GM13977 (cell line): Measurements from ENCODE around the gene NPPB.

Experiments used
- DNase-seq: peaks from one replicate; pipeline ENCODE4 v3.0.0; 2012; ENCODE audit warnings: low spot score
- in situ Hi-C: fragments of 300-500 bp; cut with MboI; formaldehyde crosslinking; loops from one replicate; pipeline ENCODE4 v1.12.0; 2022; ENCODE audit warnings: low sequenced_read_pairs, low pct_unique_long_range_greater_than_20kb, mixed read lengths, inconsistent platforms; ENCODE audit not compliant: unreplicated experiment
- TF ChIP-seq, protein P1 (sequence below): IDR thresholded peaks from 2 replicates; pipeline ENCODE4 v1.5.1; 2012; ENCODE audit warnings: mild to moderate bottlenecking, control low read depth; ENCODE audit not compliant: insufficient read depth; ENCODE audit errors: extremely low read depth, missing control alignments

The NPPB gene

GRCh38 chr1:11857164-11857851, 1.4 kb downstream of the NPPB start:
- no peak for DNase-seq
- TF ChIP-seq, protein P1, sequence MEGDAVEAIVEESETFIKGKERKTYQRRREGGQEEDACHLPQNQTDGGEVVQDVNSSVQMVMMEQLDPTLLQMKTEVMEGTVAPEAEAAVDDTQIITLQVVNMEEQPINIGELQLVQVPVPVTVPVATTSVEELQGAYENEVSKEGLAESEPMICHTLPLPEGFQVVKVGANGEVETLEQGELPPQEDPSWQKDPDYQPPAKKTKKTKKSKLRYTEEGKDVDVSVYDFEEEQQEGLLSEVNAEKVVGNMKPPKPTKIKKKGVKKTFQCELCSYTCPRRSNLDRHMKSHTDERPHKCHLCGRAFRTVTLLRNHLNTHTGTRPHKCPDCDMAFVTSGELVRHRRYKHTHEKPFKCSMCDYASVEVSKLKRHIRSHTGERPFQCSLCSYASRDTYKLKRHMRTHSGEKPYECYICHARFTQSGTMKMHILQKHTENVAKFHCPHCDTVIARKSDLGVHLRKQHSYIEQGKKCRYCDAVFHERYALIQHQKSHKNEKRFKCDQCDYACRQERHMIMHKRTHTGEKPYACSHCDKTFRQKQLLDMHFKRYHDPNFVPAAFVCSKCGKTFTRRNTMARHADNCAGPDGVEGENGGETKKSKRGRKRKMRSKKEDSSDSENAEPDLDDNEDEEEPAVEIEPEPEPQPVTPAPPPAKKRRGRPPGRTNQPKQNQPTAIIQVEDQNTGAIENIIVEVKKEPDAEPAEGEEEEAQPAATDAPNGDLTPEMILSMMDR, result no peak
- in situ Hi-C loops, result no loop called here

DNA sequence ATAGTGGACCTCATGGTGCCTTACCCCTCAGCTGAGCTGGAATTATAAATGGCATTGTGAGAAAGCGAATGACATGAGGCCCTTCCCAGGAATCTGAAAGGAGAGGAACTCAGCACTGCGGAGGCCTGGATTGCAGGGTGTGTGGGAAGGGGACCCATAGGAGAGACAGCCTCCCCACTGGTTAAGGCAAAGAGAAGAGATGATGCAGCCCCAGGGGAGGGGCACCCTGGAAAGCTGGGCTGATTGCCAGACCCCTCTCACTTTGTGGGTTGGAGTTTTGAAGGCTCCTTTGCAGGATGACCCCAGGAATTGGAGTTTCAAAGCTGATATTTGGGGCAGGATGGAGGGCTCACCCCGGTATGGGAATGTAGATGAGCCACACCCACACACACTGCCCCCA, 2.0 kb downstream of the NPPB start:
- in situ Hi-C loops, result no loop called here
- TF ChIP-seq, protein P1, result no peak
- no peak for DNase-seq

DNA sequence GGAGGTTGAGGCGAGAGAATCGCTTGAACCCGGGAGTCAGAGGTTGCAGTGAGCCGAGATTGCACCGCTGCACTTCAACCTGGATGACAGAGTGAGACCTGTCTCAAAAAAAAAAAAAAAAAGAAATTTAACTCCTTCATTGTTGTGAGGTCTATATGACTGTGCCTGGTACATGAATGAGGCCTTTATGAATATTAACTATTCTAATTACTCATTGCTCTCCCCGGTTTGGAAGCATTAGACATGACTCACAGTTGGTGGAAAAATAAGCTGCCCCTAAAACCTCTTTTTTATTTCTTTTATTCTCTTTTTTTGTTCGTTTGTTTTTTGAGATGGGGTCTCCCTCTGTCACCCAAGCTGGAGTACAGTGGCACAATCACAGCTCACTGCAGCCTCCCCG, 3.3 kb downstream of the NPPB start:
- no peak for DNase-seq
- TF ChIP-seq, protein P1, result no peak
- in situ Hi-C loops, result no loop called here

GRCh38 chr1:11854519-11854918, 4.2 kb downstream of the NPPB start:
- in situ Hi-C loops, result no loop called here
- TF ChIP-seq, protein P1, result no peak

GRCh38 chr1:11851180-11851579, 7.6 kb downstream of the NPPB start:
- TF ChIP-seq, protein P1, result no peak
- in situ Hi-C loops, result no loop called here
- DNase-seq, result no peak

More at GRCh38 chr1:11854519-11854918, 4.2 kb downstream of the NPPB start:
- no peak for DNase-seq

DNA sequence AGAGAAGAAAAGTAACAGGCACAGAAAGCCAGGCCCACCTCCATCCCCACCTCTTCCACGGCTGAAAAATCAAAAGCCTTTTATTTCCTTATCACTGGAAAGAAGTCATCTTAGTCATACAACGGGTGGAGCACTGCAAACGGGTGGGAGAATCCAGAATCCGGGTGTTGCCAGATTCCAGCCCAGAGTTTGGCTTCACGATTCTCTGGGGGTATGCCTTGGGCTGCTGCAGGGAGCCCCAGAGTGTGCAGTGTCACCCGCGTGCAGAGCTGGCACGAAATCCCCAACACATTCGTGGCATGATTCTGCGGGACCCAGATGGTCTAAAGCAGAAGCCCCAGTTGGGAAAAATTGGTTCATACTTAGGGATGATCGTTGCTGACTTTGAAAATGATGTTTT, 8.6 kb downstream of the NPPB start:
- in situ Hi-C loops, result no loop called here
- TF ChIP-seq, protein P1, result no peak
- DNase-seq, result no peak
